Measurements from ENCODE around the gene MAGI2. TPM values are rescaled to one million over a fixed set of nuclear protein-coding genes. Genes with fewer than 3 reads are reported as not detected.

Gene MAGI2
- total and polyA plus RNA-seq, 2 of the 13 experiments (the other 11 are each of a cell fraction or from before 2014, with no cell fraction given) = 1.5 to 3.8 TPM

- TF ChIP-seq, protein P1, sequence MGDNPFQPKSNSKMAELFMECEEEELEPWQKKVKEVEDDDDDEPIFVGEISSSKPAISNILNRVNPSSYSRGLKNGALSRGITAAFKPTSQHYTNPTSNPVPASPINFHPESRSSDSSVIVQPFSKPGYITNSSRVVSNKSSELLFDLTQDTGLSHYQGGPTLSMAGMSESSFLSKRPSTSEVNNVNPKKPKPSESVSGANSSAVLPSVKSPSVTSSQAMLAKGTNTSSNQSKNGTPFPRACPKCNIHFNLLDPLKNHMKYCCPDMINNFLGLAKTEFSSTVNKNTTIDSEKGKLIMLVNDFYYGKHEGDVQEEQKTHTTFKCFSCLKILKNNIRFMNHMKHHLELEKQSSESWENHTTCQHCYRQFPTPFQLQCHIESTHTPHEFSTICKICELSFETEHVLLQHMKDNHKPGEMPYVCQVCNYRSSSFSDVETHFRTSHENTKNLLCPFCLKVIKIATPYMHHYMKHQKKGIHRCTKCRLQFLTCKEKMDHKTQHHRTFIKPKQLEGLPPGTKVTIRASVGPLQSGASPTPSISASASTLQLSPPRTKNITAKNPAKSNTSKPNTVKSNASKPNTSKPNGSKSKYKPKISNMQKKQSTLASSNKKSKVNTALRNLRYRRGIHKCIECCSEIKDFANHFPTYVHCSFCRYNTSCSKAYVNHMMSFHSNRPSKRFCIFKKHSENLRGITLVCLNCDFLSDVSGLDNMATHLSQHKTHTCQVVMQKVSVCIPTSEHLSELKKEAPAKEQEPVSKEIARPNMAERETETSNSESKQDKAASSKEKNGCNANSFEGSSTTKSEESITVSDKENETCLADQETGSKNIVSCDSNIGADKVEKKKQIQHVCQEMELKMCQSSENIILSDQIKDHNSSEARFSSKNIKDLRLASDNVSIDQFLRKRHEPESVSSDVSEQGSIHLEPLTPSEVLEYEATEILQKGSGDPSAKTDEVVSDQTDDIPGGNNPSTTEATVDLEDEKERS (CRISPR knock-in tag; IDR thresholded peaks at IDR 0.05) = no peak
- TF ChIP-seq, protein P2, sequence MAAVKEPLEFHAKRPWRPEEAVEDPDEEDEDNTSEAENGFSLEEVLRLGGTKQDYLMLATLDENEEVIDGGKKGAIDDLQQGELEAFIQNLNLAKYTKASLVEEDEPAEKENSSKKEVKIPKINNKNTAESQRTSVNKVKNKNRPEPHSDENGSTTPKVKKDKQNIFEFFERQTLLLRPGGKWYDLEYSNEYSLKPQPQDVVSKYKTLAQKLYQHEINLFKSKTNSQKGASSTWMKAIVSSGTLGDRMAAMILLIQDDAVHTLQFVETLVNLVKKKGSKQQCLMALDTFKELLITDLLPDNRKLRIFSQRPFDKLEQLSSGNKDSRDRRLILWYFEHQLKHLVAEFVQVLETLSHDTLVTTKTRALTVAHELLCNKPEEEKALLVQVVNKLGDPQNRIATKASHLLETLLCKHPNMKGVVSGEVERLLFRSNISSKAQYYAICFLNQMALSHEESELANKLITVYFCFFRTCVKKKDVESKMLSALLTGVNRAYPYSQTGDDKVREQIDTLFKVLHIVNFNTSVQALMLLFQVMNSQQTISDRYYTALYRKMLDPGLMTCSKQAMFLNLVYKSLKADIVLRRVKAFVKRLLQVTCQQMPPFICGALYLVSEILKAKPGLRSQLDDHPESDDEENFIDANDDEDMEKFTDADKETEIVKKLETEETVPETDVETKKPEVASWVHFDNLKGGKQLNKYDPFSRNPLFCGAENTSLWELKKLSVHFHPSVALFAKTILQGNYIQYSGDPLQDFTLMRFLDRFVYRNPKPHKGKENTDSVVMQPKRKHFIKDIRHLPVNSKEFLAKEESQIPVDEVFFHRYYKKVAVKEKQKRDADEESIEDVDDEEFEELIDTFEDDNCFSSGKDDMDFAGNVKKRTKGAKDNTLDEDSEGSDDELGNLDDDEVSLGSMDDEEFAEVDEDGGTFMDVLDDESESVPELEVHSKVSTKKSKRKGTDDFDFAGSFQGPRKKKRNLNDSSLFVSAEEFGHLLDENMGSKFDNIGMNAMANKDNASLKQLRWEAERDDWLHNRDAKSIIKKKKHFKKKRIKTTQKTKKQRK (IDR thresholded peaks at IDR 0.05; ENCODE audit: low read length) = no peak
- TF ChIP-seq, protein P3, sequence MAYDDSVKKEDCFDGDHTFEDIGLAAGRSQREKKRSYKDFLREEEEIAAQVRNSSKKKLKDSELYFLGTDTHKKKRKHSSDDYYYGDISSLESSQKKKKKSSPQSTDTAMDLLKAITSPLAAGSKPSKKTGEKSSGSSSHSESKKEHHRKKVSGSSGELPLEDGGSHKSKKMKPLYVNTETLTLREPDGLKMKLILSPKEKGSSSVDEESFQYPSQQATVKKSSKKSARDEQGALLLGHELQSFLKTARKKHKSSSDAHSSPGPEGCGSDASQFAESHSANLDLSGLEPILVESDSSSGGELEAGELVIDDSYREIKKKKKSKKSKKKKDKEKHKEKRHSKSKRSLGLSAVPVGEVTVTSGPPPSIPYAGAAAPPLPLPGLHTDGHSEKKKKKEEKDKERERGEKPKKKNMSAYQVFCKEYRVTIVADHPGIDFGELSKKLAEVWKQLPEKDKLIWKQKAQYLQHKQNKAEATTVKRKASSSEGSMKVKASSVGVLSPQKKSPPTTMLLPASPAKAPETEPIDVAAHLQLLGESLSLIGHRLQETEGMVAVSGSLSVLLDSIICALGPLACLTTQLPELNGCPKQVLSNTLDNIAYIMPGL (CRISPR knock-in tag; IDR thresholded peaks at IDR 0.05; ENCODE audit: borderline replicate concordance in 1 of 2, low read depth in 1 of 2) = no peak
- no peak for TF ChIP-seq PREB (CRISPR knock-in tag; IDR thresholded peaks at IDR 0.05)
- 0 out of 2 replicates have a peak, but pooled peaks have one; percentile 23 for TF ChIP-seq MIXL1 (CRISPR knock-in tag; IDR thresholded peaks at IDR 0.05)
- TF ChIP-seq ZNF282 (IDR thresholded peaks at IDR 0.05; ENCODE audit: partially characterized antibody) = no peak
- no peak for TF ChIP-seq NR2C2 (CRISPR knock-in tag; IDR thresholded peaks at IDR 0.05; ENCODE audit: borderline replicate concordance)
- TF ChIP-seq ZNF136 (CRISPR knock-in tag; IDR thresholded peaks at IDR 0.05; ENCODE audit: low read depth) = no peak
- no peak for TF ChIP-seq ATM (IDR thresholded peaks at IDR 0.05; ENCODE audit: borderline replicate concordance)
- TF ChIP-seq, protein P4, sequence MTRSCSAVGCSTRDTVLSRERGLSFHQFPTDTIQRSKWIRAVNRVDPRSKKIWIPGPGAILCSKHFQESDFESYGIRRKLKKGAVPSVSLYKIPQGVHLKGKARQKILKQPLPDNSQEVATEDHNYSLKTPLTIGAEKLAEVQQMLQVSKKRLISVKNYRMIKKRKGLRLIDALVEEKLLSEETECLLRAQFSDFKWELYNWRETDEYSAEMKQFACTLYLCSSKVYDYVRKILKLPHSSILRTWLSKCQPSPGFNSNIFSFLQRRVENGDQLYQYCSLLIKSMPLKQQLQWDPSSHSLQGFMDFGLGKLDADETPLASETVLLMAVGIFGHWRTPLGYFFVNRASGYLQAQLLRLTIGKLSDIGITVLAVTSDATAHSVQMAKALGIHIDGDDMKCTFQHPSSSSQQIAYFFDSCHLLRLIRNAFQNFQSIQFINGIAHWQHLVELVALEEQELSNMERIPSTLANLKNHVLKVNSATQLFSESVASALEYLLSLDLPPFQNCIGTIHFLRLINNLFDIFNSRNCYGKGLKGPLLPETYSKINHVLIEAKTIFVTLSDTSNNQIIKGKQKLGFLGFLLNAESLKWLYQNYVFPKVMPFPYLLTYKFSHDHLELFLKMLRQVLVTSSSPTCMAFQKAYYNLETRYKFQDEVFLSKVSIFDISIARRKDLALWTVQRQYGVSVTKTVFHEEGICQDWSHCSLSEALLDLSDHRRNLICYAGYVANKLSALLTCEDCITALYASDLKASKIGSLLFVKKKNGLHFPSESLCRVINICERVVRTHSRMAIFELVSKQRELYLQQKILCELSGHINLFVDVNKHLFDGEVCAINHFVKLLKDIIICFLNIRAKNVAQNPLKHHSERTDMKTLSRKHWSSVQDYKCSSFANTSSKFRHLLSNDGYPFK (CRISPR knock-in tag; IDR thresholded peaks at IDR 0.05; ENCODE audit: borderline replicate concordance) = no peak
- no peak for TF ChIP-seq MBNL3 (CRISPR knock-in tag; conservative IDR thresholded peaks at IDR 0.05)
- TF ChIP-seq JUN (CRISPR knock-in tag; IDR thresholded peaks at IDR 0.05) = 0 out of 2 replicates have a peak, but pooled peaks have one; percentile 38
- no peak for TF ChIP-seq SP2 (CRISPR knock-in tag; IDR thresholded peaks at IDR 0.05)
- TF ChIP-seq ZNF331 (CRISPR knock-in tag; IDR thresholded peaks at IDR 0.05) = 0 out of 2 replicates have a peak, but pooled peaks have one; percentile 14
- no peak for TF ChIP-seq ZMYM3 (CRISPR knock-in tag; IDR thresholded peaks at IDR 0.05)
- TF ChIP-seq ZBTB21 (CRISPR knock-in tag; IDR thresholded peaks at IDR 0.05) = no peak
- TF ChIP-seq ZNF383 (CRISPR knock-in tag; IDR thresholded peaks at IDR 0.05; ENCODE audit: borderline replicate concordance) = no peak
- TF ChIP-seq CCDC6 (CRISPR knock-in tag; IDR thresholded peaks at IDR 0.05) = no peak
These were observed 8.2 kb upstream of the MAGI2 start (continued) for GRCh38 chr7:79461660-79462059.
